H1 (cell line): Measurements from ENCODE around the gene PTPRD. TPM values are rescaled to one million over a fixed set of nuclear protein-coding genes. Genes with fewer than 3 reads are reported as not detected.

Experiments used
- CTCF ChIA-PET: fragments of 300-600 bp; sonication (Branson Sonifier 250); formaldehyde crosslinking; loops from one replicate; lab custom pipeline; 2021; ENCODE audit not compliant: partially characterized antibody; lab: Charles Lee
- POLR2A ChIA-PET: fragments of 300-600 bp; sonication (Branson Sonifier 250); formaldehyde crosslinking; loops from one replicate; lab custom pipeline; 2021; ENCODE audit warnings: inconsistent platforms; ENCODE audit not compliant: partially characterized antibody; lab: Charles Lee
- DNase-seq, 2 experiments: peaks; one replicate each; pipeline versions ENCODE4 v3.0.0 to v3.0.0-alpha.2; 2010 to 2022; ENCODE audit warnings: low spot score in 2 of 2, low read depth in 1 of 2, mixed read lengths in 1 of 2
- FAIRE-seq: peaks from 2 replicates; lab custom pipeline; 2011; peaks lifted over from hg19 to GRCh38; lab: Jason Lieb, UNC
- H2AFZ ChIP-seq: 2 replicates; pipeline ENCODE4 v1.8.1; 2012; ENCODE audit warnings: low read length, inconsistent platforms
- H2AK5ac ChIP-seq: 2 replicates; pipeline ENCODE4 v1.6.1; 2013; ENCODE audit warnings: low read depth, low read length
- H2BK120ac ChIP-seq: replicated peaks from 2 replicates; pipeline ENCODE3; 2013; ENCODE audit warnings: low read depth, low read length, inconsistent platforms
- H2BK12ac ChIP-seq: 2 replicates; pipeline ENCODE4 v1.6.1; 2013; ENCODE audit warnings: low read depth, low read length
- H2BK15ac ChIP-seq: 2 replicates; pipeline ENCODE4 v1.6.1; 2013; ENCODE audit warnings: low read length
- H2BK20ac ChIP-seq: 2 replicates; pipeline ENCODE4 v1.6.1; 2013; ENCODE audit warnings: low read length
- H2BK5ac ChIP-seq: 2 replicates; pipeline ENCODE4 v1.6.1; 2013; ENCODE audit warnings: low read depth, low read length
- H3K14ac ChIP-seq: 2 replicates; pipeline ENCODE4 v1.6.1; 2013; ENCODE audit warnings: inconsistent platforms; ENCODE audit not compliant: insufficient read length
- H3K18ac ChIP-seq: 2 replicates; pipeline ENCODE4 v1.6.1; 2013; ENCODE audit warnings: low read length; ENCODE audit errors: extremely low read depth
- H3K23ac ChIP-seq: 2 replicates; pipeline ENCODE4 v1.6.1; 2013; ENCODE audit warnings: inconsistent platforms; ENCODE audit not compliant: insufficient read length
- H3K23me2 ChIP-seq: 2 replicates; pipeline ENCODE4 v1.6.1; 2013; ENCODE audit warnings: low read depth, low read length
- H3K27ac ChIP-seq: 2 replicates; pipeline ENCODE4 v1.6.1; 2011; ENCODE audit warnings: low read depth, low read length, inconsistent platforms
- H3K27me3 ChIP-seq, 4 experiments: replicated peaks in 1 of 4; 1 replicate in 1 of 4; 2 replicates in 3 of 4; pipeline versions ENCODE4 v1.6.1 to v1.8.1; 2011 to 2013; ENCODE audit warnings: low read length in 3 of 4, mild to moderate bottlenecking in 3 of 4, inconsistent platforms in 2 of 4, mixed read lengths in 2 of 4, moderate library complexity in 1 of 4; ENCODE audit not compliant: control insufficient read depth in 3 of 4, insufficient read depth in 3 of 4; ENCODE audit errors: extremely low read depth in 1 of 4
- H3K36me3 ChIP-seq, 4 experiments: 2 replicates each; pipeline versions ENCODE4 v1.6.1 to v1.8.1; 2011 to 2013; ENCODE audit warnings: mild to moderate bottlenecking in 4 of 4, low read length in 3 of 4, moderate library complexity in 2 of 4, control low read depth in 1 of 4, inconsistent platforms in 1 of 4; ENCODE audit not compliant: insufficient read depth in 4 of 4, control insufficient read depth in 2 of 4
- H3K4ac ChIP-seq: replicated peaks from 2 replicates; pipeline ENCODE3; 2013; ENCODE audit warnings: low read length, low read depth, mixed read lengths, inconsistent platforms; ENCODE audit not compliant: insufficient read length
- H3K4me1 ChIP-seq, 4 experiments: replicated peaks in 1 of 4; 1 replicate in 1 of 4; 2 replicates in 3 of 4; pipeline versions ENCODE4 v1.6.1 to v1.8.1; 2011 to 2013; ENCODE audit warnings: low read length in 3 of 4, inconsistent platforms in 2 of 4, mixed read lengths in 1 of 4; ENCODE audit not compliant: insufficient read depth in 4 of 4, control insufficient read depth in 3 of 4
- H3K4me2 ChIP-seq, 2 experiments: 2 replicates each; pipeline versions ENCODE4 v1.6.1 to v1.8.1; 2011 to 2013; ENCODE audit warnings: low read depth in 2 of 2, low read length in 2 of 2, control low read depth in 1 of 2, inconsistent platforms in 1 of 2, mild to moderate bottlenecking in 1 of 2; ENCODE audit not compliant: insufficient read depth in 1 of 2
- H3K4me3 ChIP-seq, 4 experiments: fragments of 200-600, 300-600 bp in 1 of 4; sonication (generic), shearing (Covaris generic), sonication (Bioruptor Twin) in 1 of 4; 2 replicates each; pipeline versions ENCODE4 v1.5.1 to v1.8.1; 2011 to 2016; ENCODE audit warnings: low read length in 4 of 4, low read depth in 3 of 4, control low read depth in 2 of 4, inconsistent platforms in 2 of 4, mild to moderate bottlenecking in 2 of 4, mixed read lengths in 1 of 4, moderate library complexity in 1 of 4; ENCODE audit not compliant: insufficient read depth in 2 of 4; ENCODE audit errors: extremely low read depth in 1 of 4
- H3K56ac ChIP-seq: replicated peaks from 2 replicates; pipeline ENCODE3; 2013; ENCODE audit warnings: low read depth, mild to moderate bottlenecking, mixed read lengths, low read length, inconsistent platforms; ENCODE audit not compliant: insufficient read length
- H3K79me1 ChIP-seq: 2 replicates; pipeline ENCODE4 v1.6.1; 2013; ENCODE audit warnings: low read depth, low read length, control low read depth
- H3K79me2 ChIP-seq, 2 experiments: 2 replicates each; pipeline versions ENCODE4 v1.6.1 to v1.8.1; 2012 to 2013; ENCODE audit warnings: low read length in 2 of 2, mild to moderate bottlenecking in 2 of 2, inconsistent platforms in 1 of 2; ENCODE audit not compliant: insufficient read depth in 2 of 2, control insufficient read depth in 1 of 2
- H3K9ac ChIP-seq, 4 experiments: replicated peaks in 1 of 4; 1 replicate in 1 of 4; 2 replicates in 3 of 4; pipeline versions ENCODE4 v1.6.1 to v1.8.1; 2011 to 2013; ENCODE audit warnings: low read depth in 3 of 4, low read length in 3 of 4, control low read depth in 2 of 4, mild to moderate bottlenecking in 2 of 4, moderate library complexity in 2 of 4, inconsistent platforms in 1 of 4; ENCODE audit errors: extremely low read depth in 1 of 4
- H3K9me3 ChIP-seq, 2 experiments: 2 replicates each; pipeline versions ENCODE4 v1.6.1 to v1.8.1; 2012 to 2013; ENCODE audit warnings: mild to moderate bottlenecking in 2 of 2, moderate library complexity in 2 of 2, control low read depth in 1 of 2, inconsistent platforms in 1 of 2, low read depth in 1 of 2, low read length in 1 of 2, mixed read lengths in 1 of 2; ENCODE audit not compliant: insufficient read depth in 2 of 2
- H4K20me1 ChIP-seq, 2 experiments: replicated peaks in 1 of 2; 2 replicates each; pipeline versions ENCODE3 to v1.8.1; 2011 to 2013; ENCODE audit warnings: inconsistent platforms in 2 of 2, low read length in 2 of 2, mild to moderate bottlenecking in 1 of 2; ENCODE audit not compliant: insufficient read depth in 2 of 2, control insufficient read depth in 1 of 2
- H4K5ac ChIP-seq: 2 replicates; pipeline ENCODE4 v1.6.1; 2013; ENCODE audit warnings: low read length, low read depth, mixed read lengths, inconsistent platforms; ENCODE audit not compliant: insufficient read length
- H4K8ac ChIP-seq: 2 replicates; pipeline ENCODE4 v1.8.0; 2013; ENCODE audit warnings: mild to moderate bottlenecking, moderate library complexity, low read length, inconsistent platforms; ENCODE audit not compliant: insufficient read depth; ENCODE audit errors: extremely low read depth
- H4K91ac ChIP-seq: replicated peaks from 2 replicates; pipeline ENCODE3; 2013; ENCODE audit warnings: low read length, mixed read lengths, inconsistent platforms; ENCODE audit not compliant: insufficient read length
- BACH1 ChIP-seq: IDR thresholded peaks from 2 replicates; pipeline ENCODE4 v1.6.1; 2012; ENCODE audit warnings: low read length, improper control_type of control experiment
- EP300 ChIP-seq, 2 experiments: IDR thresholded peaks; 1 replicate in 1 of 2; 2 replicates in 1 of 2; pipeline ENCODE4 v1.6.1; 2011 to 2012; ENCODE audit warnings: low read depth in 2 of 2, low read length in 2 of 2, mild to moderate bottlenecking in 2 of 2, borderline replicate concordance in 1 of 2, inconsistent platforms in 1 of 2, moderate library complexity in 1 of 2
- FOSL1 ChIP-seq: IDR thresholded peaks from 2 replicates; pipeline ENCODE4 v1.6.1; 2011; ENCODE audit warnings: mild to moderate bottlenecking, low read depth, low read length, moderate library complexity; ENCODE audit not compliant: insufficient read depth
- GTF2F1 ChIP-seq: IDR thresholded peaks from 2 replicates; pipeline ENCODE4 v1.6.1; 2012; ENCODE audit warnings: low read depth, low read length, improper control_type of control experiment, borderline replicate concordance
- PHF8 ChIP-seq: fragments of 200-600 bp; sonication (generic); conservative IDR thresholded peaks from 2 replicates; pipeline ENCODE4 v1.7.1; 2012; ENCODE audit warnings: low read depth, mild to moderate bottlenecking, inconsistent platforms, low read length, moderate library complexity
- POLR2AphosphoS5 ChIP-seq: IDR thresholded peaks from 2 replicates; pipeline ENCODE4 v1.6.1; 2011; ENCODE audit warnings: low read depth, low read length
- RFX5 ChIP-seq: IDR thresholded peaks from 2 replicates; pipeline ENCODE4 v1.6.1; 2011; ENCODE audit warnings: low read depth, low read length, improper control_type of control experiment, borderline replicate concordance
- SP1 ChIP-seq: IDR thresholded peaks from 2 replicates; pipeline ENCODE4 v1.6.1; 2011; ENCODE audit warnings: low read depth, low read length
- SRF ChIP-seq: IDR thresholded peaks from 2 replicates; pipeline ENCODE4 v1.6.1; 2011; ENCODE audit warnings: mild to moderate bottlenecking, low read depth, low read length, moderate library complexity
- TCF12 ChIP-seq: IDR thresholded peaks from 2 replicates; pipeline ENCODE4 v1.6.1; 2011; ENCODE audit warnings: low read depth, mild to moderate bottlenecking, low read length
- TEAD4 ChIP-seq: IDR thresholded peaks from 2 replicates; pipeline ENCODE4 v1.6.1; 2012; ENCODE audit warnings: low read depth, low read length, inconsistent platforms, mixed read lengths
- YY1 ChIP-seq: IDR thresholded peaks from 2 replicates; pipeline ENCODE4 v1.6.1; 2011; ENCODE audit warnings: low read depth, mild to moderate bottlenecking, low read length
- ZNF274 ChIP-seq: IDR thresholded peaks from 2 replicates; pipeline ENCODE4 v1.7.0; 2012; ENCODE audit warnings: low read length, borderline replicate concordance; ENCODE audit errors: extremely low read depth
- WGBS, 2 experiments: shearing (Covaris generic) in 1 of 2; methylation state at CpG; one replicate each; pipeline versions ENCODE4 v1.1.6 to v1.1.7; 2013 to 2015; ENCODE audit warnings: low lambda C conversion rate in 2 of 2, mixed read lengths in 2 of 2, inconsistent platforms in 1 of 2, low coverage in 1 of 2, missing lambda C conversion rate in 1 of 2; ENCODE audit not compliant: insufficient replicate concordance in 2 of 2, insufficient coverage in 1 of 2, insufficient read length in 1 of 2; ENCODE audit errors: extremely low coverage in 1 of 2, missing lambda C conversion rate in 1 of 2; 5-methylcytosine and 5-hydroxymethylcytosine counted together
- polyA plus RNA-seq, 7 experiments: library from polyadenylated mRNA; depleted of rRNA in 3 of 7; stranded (reverse) in 5 of 7; unstranded in 2 of 7; fragments of >200 nt in 5 of 7; fragments of 200-250 nt in 2 of 7; gene quantifications; 1 replicate in 5 of 7; 2 replicates in 1 of 7; 4 replicates in 1 of 7; pipeline versions ENCODE4 v1.2.1 to v1.2.3, GENCODE V29; 2011 to 2013; ENCODE audit warnings: missing spikeins in 2 of 7, mixed read lengths in 2 of 7
- total RNA-seq: library from RNA; stranded (reverse); fragmentation: NEBNext Ultra II Directional; extraction: Animal tissue kit (Norgen Biotek cat#: 25700); gene quantifications from 2 replicates; pipeline ENCODE4 v1.2.1, GENCODE V29; 2021
- TF ChIP-seq, protein P1 (sequence below): IDR thresholded peaks from 2 replicates; pipeline ENCODE4 v1.6.1; 2012; ENCODE audit warnings: inconsistent platforms
- TF ChIP-seq, protein P2 (sequence below): IDR thresholded peaks from 2 replicates; pipeline ENCODE4 v1.6.1; 2012; ENCODE audit warnings: inconsistent platforms

Gene PTPRD
- total and polyA plus RNA-seq, 2 of the 8 experiments (the other 6 are each of a cell fraction or from before 2014, with no cell fraction given), result 17.2 to 77.0 TPM

DNA sequence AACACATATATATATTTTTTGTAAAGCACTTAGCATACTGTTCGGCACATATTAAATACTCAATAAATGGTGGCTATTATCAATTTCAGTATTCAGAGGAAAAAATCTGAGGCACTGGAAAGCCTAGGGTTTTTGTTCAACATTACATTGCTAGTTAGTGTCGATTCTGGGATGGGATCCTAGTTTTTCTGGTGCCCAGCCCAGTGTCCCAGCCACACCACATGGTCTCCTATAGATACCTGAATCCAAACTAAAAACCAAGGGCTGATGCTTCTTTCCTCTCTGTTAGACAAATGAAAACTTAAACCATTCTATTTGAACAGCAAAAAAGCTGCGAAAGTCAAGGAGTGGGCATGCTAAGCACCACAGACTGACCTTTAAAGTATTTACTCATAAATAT is 2002.5 kb downstream of the PTPRD start:
- ChIA-PET CTCF (interaction anchor here (1.3 kb wide), 1 partner anchor 246 kb away, joined by 3 read pairs; no protein-coding TSS in a partner anchor), POLR2A (no interaction called here)
- no peak overlapping the region for H3K4me2 ChIP-seq
- no peak for TF ChIP-seq TEAD4
- TF ChIP-seq YY1, result no peak
- TF ChIP-seq ZNF274, result no peak
- no peak for TF ChIP-seq SRF
- TF ChIP-seq BACH1, result no peak
- TF ChIP-seq PHF8, result no peak
- TF ChIP-seq SP1, result no peak
- TF ChIP-seq TCF12, result no peak
- TF ChIP-seq GTF2F1, result no peak
- TF ChIP-seq, protein P1, sequence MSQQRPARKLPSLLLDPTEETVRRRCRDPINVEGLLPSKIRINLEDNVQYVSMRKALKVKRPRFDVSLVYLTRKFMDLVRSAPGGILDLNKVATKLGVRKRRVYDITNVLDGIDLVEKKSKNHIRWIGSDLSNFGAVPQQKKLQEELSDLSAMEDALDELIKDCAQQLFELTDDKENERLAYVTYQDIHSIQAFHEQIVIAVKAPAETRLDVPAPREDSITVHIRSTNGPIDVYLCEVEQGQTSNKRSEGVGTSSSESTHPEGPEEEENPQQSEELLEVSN, result no peak
- TF ChIP-seq EP300 (IDR thresholded peaks at IDR 0.05; ENCODE audit: borderline replicate concordance in 1 of 2, low read depth in 2 of 2, low read length in 2 of 2), result no peak
- no peak for TF ChIP-seq POLR2AphosphoS5
- TF ChIP-seq FOSL1, result no peak
- no peak for TF ChIP-seq RFX5
- TF ChIP-seq, protein P2, sequence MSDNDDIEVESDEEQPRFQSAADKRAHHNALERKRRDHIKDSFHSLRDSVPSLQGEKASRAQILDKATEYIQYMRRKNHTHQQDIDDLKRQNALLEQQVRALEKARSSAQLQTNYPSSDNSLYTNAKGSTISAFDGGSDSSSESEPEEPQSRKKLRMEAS, result no peak

More for the DNA sequence above, 2002.5 kb downstream of the PTPRD start:
- H2AFZ ChIP-seq, result no peak overlapping the region
- no peak overlapping the region for H3K4me3 ChIP-seq
- no peak overlapping the region for H3K56ac ChIP-seq
- no peaks in the 10 kb centered on the region for H3K23me2 ChIP-seq
- H3K79me1 ChIP-seq, result no peaks in the 10 kb centered on the region
- no peak overlapping the region for H3K18ac ChIP-seq
- H2AK5ac ChIP-seq, result no peak overlapping the region
- no peak overlapping the region for H2BK20ac ChIP-seq
- no peak overlapping the region for H3K14ac ChIP-seq
- 85% methylated on average over 3 of the region's 3 CpGs; no CpG with 5 or more reads in 1 of the 2 experiments for WGBS, 2 experiments
- no peak overlapping the region for H2BK12ac ChIP-seq
- H4K91ac ChIP-seq, result no peak overlapping the region
- no peak overlapping the region for H3K9ac ChIP-seq
- peaks cover 0 to 5% (median 2%) of the 10 kb centered on the region in 4 experiments; a peak in 4 of 7 replicates for H3K4me1 ChIP-seq
- no peak overlapping the region for H2BK15ac ChIP-seq
- H2BK120ac ChIP-seq, result no peak overlapping the region
- no peaks in the 10 kb centered on the region for H3K9me3 ChIP-seq
- no peak overlapping the region for H3K27ac ChIP-seq
- H3K36me3 ChIP-seq, result no peaks in the 10 kb centered on the region
- DNase-seq (no peak), FAIRE-seq (no peak)
- no peak overlapping the region for H3K23ac ChIP-seq
- no peak overlapping the region for H4K8ac ChIP-seq
- H4K5ac ChIP-seq, result no peak overlapping the region
- H4K20me1 ChIP-seq, result no peaks in the 10 kb centered on the region
- no peak overlapping the region for H2BK5ac ChIP-seq
- no peaks in the 10 kb centered on the region for H3K27me3 ChIP-seq
- no peak overlapping the region for H3K4ac ChIP-seq
- no peaks in the 10 kb centered on the region for H3K79me2 ChIP-seq
